H1 (cell line): ENCODE results near the gene GUCY1A1. TPM values are rescaled to one million over a fixed set of nuclear protein-coding genes. Genes with fewer than 3 reads are reported as not detected.

ENCODE experiments used
- CTCF ChIA-PET: fragments of 300-600 bp; sonication (Branson Sonifier 250); formaldehyde crosslinking; loops from one replicate; lab custom pipeline; 2021; ENCODE audit not compliant: partially characterized antibody; lab: Charles Lee
- POLR2A ChIA-PET: fragments of 300-600 bp; sonication (Branson Sonifier 250); formaldehyde crosslinking; loops from one replicate; lab custom pipeline; 2021; ENCODE audit warnings: inconsistent platforms; ENCODE audit not compliant: partially characterized antibody; lab: Charles Lee
- DNase-seq, 2 experiments: peaks; one replicate each; pipeline versions ENCODE4 v3.0.0 to v3.0.0-alpha.2; 2010 to 2022; ENCODE audit warnings: low spot score in 2 of 2, low read depth in 1 of 2, mixed read lengths in 1 of 2
- FAIRE-seq: peaks from 2 replicates; lab custom pipeline; 2011; peaks lifted over from hg19 to GRCh38; lab: Jason Lieb, UNC
- H2AFZ ChIP-seq: 2 replicates; pipeline ENCODE4 v1.8.1; 2012; ENCODE audit warnings: low read length, inconsistent platforms
- H2AK5ac ChIP-seq: 2 replicates; pipeline ENCODE4 v1.6.1; 2013; ENCODE audit warnings: low read depth, low read length
- H2BK120ac ChIP-seq: replicated peaks from 2 replicates; pipeline ENCODE3; 2013; ENCODE audit warnings: low read depth, low read length, inconsistent platforms
- H2BK12ac ChIP-seq: 2 replicates; pipeline ENCODE4 v1.6.1; 2013; ENCODE audit warnings: low read depth, low read length
- H2BK15ac ChIP-seq: 2 replicates; pipeline ENCODE4 v1.6.1; 2013; ENCODE audit warnings: low read length
- H2BK20ac ChIP-seq: 2 replicates; pipeline ENCODE4 v1.6.1; 2013; ENCODE audit warnings: low read length
- H2BK5ac ChIP-seq: 2 replicates; pipeline ENCODE4 v1.6.1; 2013; ENCODE audit warnings: low read depth, low read length
- H3K14ac ChIP-seq: 2 replicates; pipeline ENCODE4 v1.6.1; 2013; ENCODE audit warnings: inconsistent platforms; ENCODE audit not compliant: insufficient read length
- H3K18ac ChIP-seq: 2 replicates; pipeline ENCODE4 v1.6.1; 2013; ENCODE audit warnings: low read length; ENCODE audit errors: extremely low read depth
- H3K23ac ChIP-seq: 2 replicates; pipeline ENCODE4 v1.6.1; 2013; ENCODE audit warnings: inconsistent platforms; ENCODE audit not compliant: insufficient read length
- H3K23me2 ChIP-seq: 2 replicates; pipeline ENCODE4 v1.6.1; 2013; ENCODE audit warnings: low read depth, low read length
- H3K27ac ChIP-seq: 2 replicates; pipeline ENCODE4 v1.6.1; 2011; ENCODE audit warnings: low read depth, low read length, inconsistent platforms
- H3K27me3 ChIP-seq, 4 experiments: replicated peaks in 1 of 4; 1 replicate in 1 of 4; 2 replicates in 3 of 4; pipeline versions ENCODE4 v1.6.1 to v1.8.1; 2011 to 2013; ENCODE audit warnings: low read length in 3 of 4, mild to moderate bottlenecking in 3 of 4, inconsistent platforms in 2 of 4, mixed read lengths in 2 of 4, moderate library complexity in 1 of 4; ENCODE audit not compliant: control insufficient read depth in 3 of 4, insufficient read depth in 3 of 4; ENCODE audit errors: extremely low read depth in 1 of 4
- H3K36me3 ChIP-seq, 4 experiments: 2 replicates each; pipeline versions ENCODE4 v1.6.1 to v1.8.1; 2011 to 2013; ENCODE audit warnings: mild to moderate bottlenecking in 4 of 4, low read length in 3 of 4, moderate library complexity in 2 of 4, control low read depth in 1 of 4, inconsistent platforms in 1 of 4; ENCODE audit not compliant: insufficient read depth in 4 of 4, control insufficient read depth in 2 of 4
- H3K4ac ChIP-seq: replicated peaks from 2 replicates; pipeline ENCODE3; 2013; ENCODE audit warnings: low read length, low read depth, mixed read lengths, inconsistent platforms; ENCODE audit not compliant: insufficient read length
- H3K4me1 ChIP-seq, 4 experiments: replicated peaks in 1 of 4; 1 replicate in 1 of 4; 2 replicates in 3 of 4; pipeline versions ENCODE4 v1.6.1 to v1.8.1; 2011 to 2013; ENCODE audit warnings: low read length in 3 of 4, inconsistent platforms in 2 of 4, mixed read lengths in 1 of 4; ENCODE audit not compliant: insufficient read depth in 4 of 4, control insufficient read depth in 3 of 4
- H3K4me2 ChIP-seq, 2 experiments: 2 replicates each; pipeline versions ENCODE4 v1.6.1 to v1.8.1; 2011 to 2013; ENCODE audit warnings: low read depth in 2 of 2, low read length in 2 of 2, control low read depth in 1 of 2, inconsistent platforms in 1 of 2, mild to moderate bottlenecking in 1 of 2; ENCODE audit not compliant: insufficient read depth in 1 of 2
- H3K4me3 ChIP-seq, 4 experiments: fragments of 200-600, 300-600 bp in 1 of 4; sonication (generic), shearing (Covaris generic), sonication (Bioruptor Twin) in 1 of 4; 2 replicates each; pipeline versions ENCODE4 v1.5.1 to v1.8.1; 2011 to 2016; ENCODE audit warnings: low read length in 4 of 4, low read depth in 3 of 4, control low read depth in 2 of 4, inconsistent platforms in 2 of 4, mild to moderate bottlenecking in 2 of 4, mixed read lengths in 1 of 4, moderate library complexity in 1 of 4; ENCODE audit not compliant: insufficient read depth in 2 of 4; ENCODE audit errors: extremely low read depth in 1 of 4
- H3K56ac ChIP-seq: replicated peaks from 2 replicates; pipeline ENCODE3; 2013; ENCODE audit warnings: low read depth, mild to moderate bottlenecking, mixed read lengths, low read length, inconsistent platforms; ENCODE audit not compliant: insufficient read length
- H3K79me1 ChIP-seq: 2 replicates; pipeline ENCODE4 v1.6.1; 2013; ENCODE audit warnings: low read depth, low read length, control low read depth
- H3K79me2 ChIP-seq, 2 experiments: 2 replicates each; pipeline versions ENCODE4 v1.6.1 to v1.8.1; 2012 to 2013; ENCODE audit warnings: low read length in 2 of 2, mild to moderate bottlenecking in 2 of 2, inconsistent platforms in 1 of 2; ENCODE audit not compliant: insufficient read depth in 2 of 2, control insufficient read depth in 1 of 2
- H3K9ac ChIP-seq, 4 experiments: replicated peaks in 1 of 4; 1 replicate in 1 of 4; 2 replicates in 3 of 4; pipeline versions ENCODE4 v1.6.1 to v1.8.1; 2011 to 2013; ENCODE audit warnings: low read depth in 3 of 4, low read length in 3 of 4, control low read depth in 2 of 4, mild to moderate bottlenecking in 2 of 4, moderate library complexity in 2 of 4, inconsistent platforms in 1 of 4; ENCODE audit errors: extremely low read depth in 1 of 4
- H3K9me3 ChIP-seq, 2 experiments: 2 replicates each; pipeline versions ENCODE4 v1.6.1 to v1.8.1; 2012 to 2013; ENCODE audit warnings: mild to moderate bottlenecking in 2 of 2, moderate library complexity in 2 of 2, control low read depth in 1 of 2, inconsistent platforms in 1 of 2, low read depth in 1 of 2, low read length in 1 of 2, mixed read lengths in 1 of 2; ENCODE audit not compliant: insufficient read depth in 2 of 2
- H4K20me1 ChIP-seq, 2 experiments: replicated peaks in 1 of 2; 2 replicates each; pipeline versions ENCODE3 to v1.8.1; 2011 to 2013; ENCODE audit warnings: inconsistent platforms in 2 of 2, low read length in 2 of 2, mild to moderate bottlenecking in 1 of 2; ENCODE audit not compliant: insufficient read depth in 2 of 2, control insufficient read depth in 1 of 2
- H4K5ac ChIP-seq: 2 replicates; pipeline ENCODE4 v1.6.1; 2013; ENCODE audit warnings: low read length, low read depth, mixed read lengths, inconsistent platforms; ENCODE audit not compliant: insufficient read length
- H4K8ac ChIP-seq: 2 replicates; pipeline ENCODE4 v1.8.0; 2013; ENCODE audit warnings: mild to moderate bottlenecking, moderate library complexity, low read length, inconsistent platforms; ENCODE audit not compliant: insufficient read depth; ENCODE audit errors: extremely low read depth
- H4K91ac ChIP-seq: replicated peaks from 2 replicates; pipeline ENCODE3; 2013; ENCODE audit warnings: low read length, mixed read lengths, inconsistent platforms; ENCODE audit not compliant: insufficient read length
- BRCA1 ChIP-seq: IDR thresholded peaks from 2 replicates; pipeline ENCODE4 v1.6.1; 2012; ENCODE audit warnings: low read depth, low read length, improper control_type of control experiment
- EGR1 ChIP-seq: IDR thresholded peaks from 2 replicates; pipeline ENCODE4 v1.6.1; 2011; ENCODE audit warnings: low read depth, low read length, borderline replicate concordance
- MAFK ChIP-seq: IDR thresholded peaks from 2 replicates; pipeline ENCODE4 v1.6.1; 2012; ENCODE audit warnings: low read depth, mild to moderate bottlenecking, improper control_type of control experiment, low read length
- RXRA ChIP-seq: IDR thresholded peaks from 2 replicates; pipeline ENCODE4 v1.6.1; 2011; ENCODE audit warnings: low read depth, mild to moderate bottlenecking, low read length, moderate library complexity; ENCODE audit not compliant: insufficient read depth
- SAP30 ChIP-seq: fragments of 300-600 bp; sonication (generic); IDR thresholded peaks from 2 replicates; pipeline ENCODE4 v1.7.1; 2012; ENCODE audit warnings: low read length, moderate library complexity, mild to moderate bottlenecking, inconsistent platforms; ENCODE audit not compliant: insufficient read depth, insufficient replicate concordance
- TEAD4 ChIP-seq: IDR thresholded peaks from 2 replicates; pipeline ENCODE4 v1.6.1; 2012; ENCODE audit warnings: low read depth, low read length, inconsistent platforms, mixed read lengths
- WGBS, 2 experiments: shearing (Covaris generic) in 1 of 2; methylation state at CpG; one replicate each; pipeline versions ENCODE4 v1.1.6 to v1.1.7; 2013 to 2015; ENCODE audit warnings: low lambda C conversion rate in 2 of 2, mixed read lengths in 2 of 2, inconsistent platforms in 1 of 2, low coverage in 1 of 2, missing lambda C conversion rate in 1 of 2; ENCODE audit not compliant: insufficient replicate concordance in 2 of 2, insufficient coverage in 1 of 2, insufficient read length in 1 of 2; ENCODE audit errors: extremely low coverage in 1 of 2, missing lambda C conversion rate in 1 of 2; 5-methylcytosine and 5-hydroxymethylcytosine counted together
- polyA plus RNA-seq, 7 experiments: library from polyadenylated mRNA; depleted of rRNA in 3 of 7; stranded (reverse) in 5 of 7; unstranded in 2 of 7; fragments of >200 nt in 5 of 7; fragments of 200-250 nt in 2 of 7; gene quantifications; 1 replicate in 5 of 7; 2 replicates in 1 of 7; 4 replicates in 1 of 7; pipeline versions ENCODE4 v1.2.1 to v1.2.3, GENCODE V29; 2011 to 2013; ENCODE audit warnings: missing spikeins in 2 of 7, mixed read lengths in 2 of 7
- total RNA-seq: library from RNA; stranded (reverse); fragmentation: NEBNext Ultra II Directional; extraction: Animal tissue kit (Norgen Biotek cat#: 25700); gene quantifications from 2 replicates; pipeline ENCODE4 v1.2.1, GENCODE V29; 2021

Gene GUCY1A1
- total and polyA plus RNA-seq, 2 of the 8 experiments (the other 6 are each of a cell fraction or from before 2014, with no cell fraction given), result not detected

GRCh38 chr4:155640751-155641150, 25.9 kb upstream of the GUCY1A1 start:
- no peak for FAIRE-seq
- ChIA-PET CTCF (interaction anchor here (1.6 kb wide), 1 partner anchor 112 kb away, joined by 4 read pairs; no protein-coding TSS in a partner anchor), POLR2A (no interaction called here)
- Histone ChIP-seq H3K27ac (no peak overlapping the region), H4K91ac (no peak overlapping the region), H4K8ac (no peak overlapping the region), H3K4ac (no peak overlapping the region), H4K5ac (no peak overlapping the region), H3K4me3 (no peak overlapping the region), H3K56ac (no peak overlapping the region), H3K79me2 (no peaks in the 10 kb centered on the region), H2BK5ac (no peak overlapping the region), H2BK120ac (no peak overlapping the region), H3K4me2 (no peak overlapping the region), H2AFZ (no peak overlapping the region), H3K79me1 (no peaks in the 10 kb centered on the region), H3K23ac (no peak overlapping the region), H2BK20ac (no peak overlapping the region), H2BK12ac (no peak overlapping the region), H3K14ac (no peak overlapping the region), H3K4me1 (no peaks in the 10 kb centered on the region), H4K20me1 (no peaks in the 10 kb centered on the region), H2AK5ac (no peak overlapping the region), H3K36me3 (no peaks in the 10 kb centered on the region), H3K9me3 (no peaks in the 10 kb centered on the region), H3K23me2 (no peaks in the 10 kb centered on the region), H2BK15ac (no peak overlapping the region), H3K18ac (no peak overlapping the region), H3K27me3 (no peaks in the 10 kb centered on the region), H3K9ac (no peak overlapping the region)
- no peak for DNase-seq
- TF ChIP-seq TEAD4 (no peak), SAP30 (no peak), MAFK (no peak), BRCA1 (no peak), RXRA (no peak), EGR1 (no peak)
- WGBS, 2 experiments, result 100% methylated on average over 2 of the region's 2 CpGs; no CpG with 5 or more reads in 1 of the 2 experiments
